Stimulated activated CD4-positive, alpha-beta T cell treated with anti-CD3 and anti-CD28 coated beads, Interleukin-1b, Interleukin-23, amount 100 ng/mL, for 4 hours (primary cell): ENCODE results near the gene FKBP3.
"Not testable (repeated sequence)": the region's sequence is repeated elsewhere in the genome, so short reads cannot be mapped to it uniquely, and the experiment has no call there.

ENCODE experiments used
- DNase-seq, 2 donors: peaks; one replicate each; pipeline ENCODE4 v3.0.0-alpha.2; 2020; ENCODE audit warnings: low read depth in 2 of 2

Gene FKBP3

GRCh38 chr14:45134051-45134958, at the start of gene FKBP3:
TSS of gene FKBP3 (minus strand) at chr14:45134481. CDS start at chr14:45134456, 25 bp downstream.
- DNase-seq = peak; percentile 88 to 92

- DNase-seq = no peak
Measured at GRCh38 chr14:45181806-45182205, 47.5 kb upstream of the FKBP3 start.

- DNase-seq = no peak
Measured at GRCh38 chr14:45181329-45181728, 47.0 kb upstream of the FKBP3 start.

- DNase-seq = no peak
Measured at GRCh38 chr14:45177076-45177475, 42.8 kb upstream of the FKBP3 start.

- DNase-seq = no peak
Measured at GRCh38 chr14:45169906-45170305, 35.6 kb upstream of the FKBP3 start.

- DNase-seq = no peak
Measured at GRCh38 chr14:45156067-45156466, 21.8 kb upstream of the FKBP3 start.

- DNase-seq = no peak
Measured at GRCh38 chr14:45150386-45150890, 16.2 kb upstream of the FKBP3 start.

GRCh38 chr14:45149602-45150001, 15.3 kb upstream of the FKBP3 start:
- DNase-seq = no peak

- no peak for DNase-seq
Measured at GRCh38 chr14:45145214-45145613, 10.9 kb upstream of the FKBP3 start.

- no peak for DNase-seq
Measured at GRCh38 chr14:45144658-45145057, 10.4 kb upstream of the FKBP3 start.

- DNase-seq = not testable (repeated sequence)
Measured at GRCh38 chr14:45142083-45142482, 7.8 kb upstream of the FKBP3 start.

- no peak for DNase-seq
Measured at GRCh38 chr14:45140661-45141187, 6.4 kb upstream of the FKBP3 start.

- DNase-seq = no peak
Measured at GRCh38 chr14:45136399-45136798, 2.1 kb upstream of the FKBP3 start.

GRCh38 chr14:45135659-45136395, 1.5 kb upstream of the FKBP3 start, which contains the start of gene FANCM:
TSS of gene FANCM (plus strand) at chr14:45135930. CDS start at chr14:45136032, 102 bp downstream.
- peak; percentile 59 to 77 for DNase-seq

GRCh38 chr14:45135156-45135555, 875 bp upstream of the FKBP3 start:
- DNase-seq = no peak

- no peak for DNase-seq
Measured at GRCh38 chr14:45133683-45134050, 614 bp downstream of the FKBP3 start.

- DNase-seq = no peak
Measured at GRCh38 chr14:45128963-45129629, 5.2 kb downstream of the FKBP3 start.

GRCh38 chr14:45125754-45126153, 8.5 kb downstream of the FKBP3 start:
- DNase-seq = no peak

- DNase-seq = no peak
Measured at GRCh38 chr14:45123271-45123670, 11.0 kb downstream of the FKBP3 start.

GRCh38 chr14:45120096-45120495, 14.2 kb downstream of the FKBP3 start:
- no peak for DNase-seq

- DNase-seq = no peak
Measured at GRCh38 chr14:45118594-45118993, 15.7 kb downstream of the FKBP3 start.

GRCh38 chr14:45114327-45114726, 20.0 kb downstream of the FKBP3 start:
- DNase-seq = no peak
